GM12873 (cell line): ENCODE results near the gene ALOXE3.

Experiments used
- CTCF ChIP-seq: IDR thresholded peaks from 2 replicates; pipeline ENCODE4 v1.5.1; 2012; ENCODE audit warnings: low read depth, mild to moderate bottlenecking, moderate library complexity, low read length, control low read depth; ENCODE audit not compliant: insufficient read depth; ENCODE audit errors: missing control alignments

Gene ALOXE3

GRCh38 chr17:8084250-8084649 lies 34.1 kb downstream of the ALOXE3 start:
- TF ChIP-seq CTCF, result no peak

- TF ChIP-seq CTCF, result no peak
Measured at GRCh38 chr17:8082292-8082691, 36.0 kb downstream of the ALOXE3 start.

- no peak for TF ChIP-seq CTCF
Measured at GRCh38 chr17:8081876-8082275, 36.4 kb downstream of the ALOXE3 start.

GRCh38 chr17:8080799-8081219 lies 37.5 kb downstream of the ALOXE3 start:
- no peak for TF ChIP-seq CTCF

- TF ChIP-seq CTCF, result no peak
Measured at GRCh38 chr17:8080208-8080798, 38.0 kb downstream of the ALOXE3 start.

GRCh38 chr17:8079291-8080207 lies 38.8 kb downstream of the ALOXE3 start:
- TF ChIP-seq CTCF, result peak; percentile 88

GRCh38 chr17:8076502-8077266 lies 41.6 kb downstream of the ALOXE3 start:
- no peak for TF ChIP-seq CTCF
